Stimulated activated CD8-positive, alpha-beta memory T cell treated with anti-CD3 and anti-CD28 coated beads, Interleukin-4, amount 100 ng/mL, for 24 hours (primary cell): ENCODE data around the gene MTHFD2L.
"Not testable (repeated sequence)": the region's sequence is repeated elsewhere in the genome, so short reads cannot be mapped to it uniquely, and the experiment has no call there.

Experiments
- DNase-seq: peaks from one replicate; pipeline ENCODE4 v3.0.0-alpha.2; 2020; ENCODE audit warnings: low read depth

Gene MTHFD2L

DNA sequence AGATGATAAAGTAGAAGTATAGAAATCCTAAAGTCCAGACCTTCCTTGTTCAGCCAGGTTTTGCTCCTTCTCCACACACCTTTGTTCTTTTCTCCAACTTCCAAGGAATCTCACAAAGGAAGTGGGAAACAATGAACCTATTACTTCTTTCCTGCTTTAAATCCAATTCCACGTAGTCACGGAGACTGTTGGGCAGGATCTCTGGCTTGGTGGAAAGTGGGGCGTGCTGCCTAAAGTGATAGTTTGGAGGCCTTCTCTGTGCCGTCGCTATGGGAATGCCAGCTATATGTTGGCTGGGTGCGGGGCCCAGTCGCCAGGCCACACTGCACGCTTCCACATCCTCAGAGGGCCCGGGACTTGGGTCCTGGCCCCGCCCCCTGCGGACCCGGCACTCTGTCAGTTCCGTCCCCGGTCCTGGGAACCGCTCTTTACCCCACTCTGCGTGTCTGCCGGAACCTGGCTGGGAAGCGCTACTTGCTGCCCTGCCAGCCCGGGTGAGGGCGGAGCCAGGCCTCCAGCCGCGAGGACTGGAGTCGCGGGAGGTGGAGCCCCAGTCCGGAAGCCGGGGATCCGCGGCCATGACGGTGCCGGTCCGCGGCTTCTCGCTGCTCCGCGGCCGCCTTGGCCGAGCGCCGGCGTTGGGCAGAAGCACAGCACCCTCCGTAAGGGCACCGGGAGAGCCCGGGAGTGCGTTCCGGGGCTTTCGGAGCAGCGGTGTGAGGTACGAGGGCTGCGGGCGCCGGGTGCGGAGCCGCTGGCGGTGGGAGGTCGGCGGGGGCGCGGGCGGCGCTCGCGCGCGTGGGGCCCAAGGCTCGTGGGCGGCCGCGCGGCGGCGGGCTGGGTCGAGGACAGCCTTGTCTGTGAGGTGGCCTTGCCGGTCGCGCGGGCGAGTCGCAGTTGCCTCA is at the start of gene MTHFD2L:
Gene MTHFD2L, plus strand, starts transcription at position 558 of the 905 bp plus-strand sequence. Its CDS starts 21 bp downstream, at position 579.
- DNase-seq: peak; percentile 79

DNA sequence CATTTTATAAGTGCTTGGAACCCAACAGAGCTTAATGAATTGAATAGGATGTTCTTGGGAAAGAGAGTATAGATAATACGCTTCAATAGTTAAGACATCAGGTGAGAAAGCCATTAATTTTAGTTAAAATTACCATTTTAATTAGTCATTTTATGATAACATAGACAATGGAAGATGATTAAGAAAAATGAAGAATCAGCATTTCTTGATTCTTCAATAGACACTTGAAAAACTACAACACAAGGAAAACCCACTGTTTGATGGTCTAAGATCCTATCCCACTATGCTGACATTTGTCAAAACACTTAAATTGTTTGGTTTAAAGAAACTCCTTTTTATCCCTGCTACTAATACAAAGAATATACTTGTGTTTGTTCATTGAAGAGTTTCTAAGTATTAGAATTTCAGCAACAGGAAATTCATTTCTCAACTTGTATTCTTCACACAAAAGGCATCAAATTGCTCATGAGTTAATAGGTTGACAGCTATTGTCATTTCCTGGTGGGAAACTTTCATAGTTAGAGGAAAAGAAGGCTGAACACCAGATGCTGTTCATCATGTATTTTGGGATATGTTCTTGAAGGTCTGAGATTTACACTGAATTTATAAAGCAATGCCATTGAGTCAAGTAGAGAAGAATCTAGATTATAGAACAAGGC is 49.3 kb upstream of the MTHFD2L start:
- no peak for DNase-seq

DNA sequence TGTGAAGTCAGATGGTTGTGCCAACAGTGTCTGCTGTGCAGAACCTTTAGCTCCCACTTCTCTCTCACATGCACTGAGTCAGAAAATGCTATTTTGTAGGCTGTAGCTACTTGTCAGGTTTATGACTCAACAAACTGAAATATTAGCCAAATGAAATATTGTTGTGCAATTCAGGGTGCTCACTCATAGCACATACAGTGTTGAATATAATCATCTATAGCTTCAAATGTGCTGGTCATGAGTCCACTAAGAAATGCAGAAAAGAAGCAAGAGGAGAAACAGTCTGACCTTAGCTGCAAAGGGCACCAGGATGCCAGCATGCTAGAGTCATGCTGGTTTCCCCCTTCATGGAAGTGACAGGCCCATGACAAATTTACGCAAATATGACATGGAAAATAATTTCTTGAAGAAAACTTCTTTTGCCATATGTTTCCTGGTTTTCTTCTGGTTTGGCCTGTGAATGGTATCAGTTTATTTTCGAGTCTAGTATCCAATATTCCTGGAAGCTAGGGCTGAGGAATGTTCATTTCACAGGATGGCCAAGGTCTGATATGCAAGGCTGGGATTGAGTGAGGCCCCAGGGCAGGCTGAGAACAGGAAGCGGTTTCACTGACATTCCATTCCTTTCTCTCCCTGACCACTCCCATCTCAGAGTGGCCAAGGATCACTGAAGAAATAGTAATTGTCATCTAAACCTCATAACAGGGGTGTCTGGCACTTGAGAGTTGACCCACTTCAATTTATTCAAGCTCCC is 48.6 kb upstream of the MTHFD2L start:
- DNase-seq: no peak

DNA sequence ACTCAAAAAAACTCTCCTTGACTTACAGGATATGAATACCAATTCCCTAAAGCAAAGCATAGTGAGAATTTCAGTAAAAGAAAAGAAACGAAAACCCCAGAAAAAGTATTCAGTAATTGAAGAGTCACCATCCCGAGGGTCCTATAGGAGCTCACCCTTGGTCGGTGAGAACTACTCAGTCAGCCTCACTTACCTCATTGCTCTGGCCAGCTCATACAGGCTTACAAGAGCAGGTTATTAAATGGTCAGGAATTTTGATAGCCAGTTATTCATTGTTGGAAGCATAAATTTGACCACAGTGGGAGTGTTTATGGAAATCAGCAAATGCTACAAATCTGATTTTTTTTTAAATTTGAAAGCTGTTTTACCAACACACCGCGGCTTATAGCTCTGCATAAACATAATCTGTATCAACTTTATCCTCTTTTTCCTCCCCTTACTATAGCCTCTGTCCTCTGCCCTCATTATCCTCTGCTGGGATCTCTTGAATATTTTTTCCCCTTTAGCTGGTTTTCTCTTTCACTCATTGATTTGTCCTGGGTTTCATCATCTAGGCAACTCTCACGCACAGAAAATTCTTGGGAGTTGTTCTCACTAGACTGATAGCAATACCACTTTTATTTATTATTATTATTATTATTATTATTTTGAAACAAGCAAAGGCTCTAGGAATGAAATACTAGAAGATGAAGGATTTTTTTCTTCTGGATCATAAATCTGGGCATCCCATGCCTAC is 47.9 kb upstream of the MTHFD2L start:
- DNase-seq: no peak

DNA sequence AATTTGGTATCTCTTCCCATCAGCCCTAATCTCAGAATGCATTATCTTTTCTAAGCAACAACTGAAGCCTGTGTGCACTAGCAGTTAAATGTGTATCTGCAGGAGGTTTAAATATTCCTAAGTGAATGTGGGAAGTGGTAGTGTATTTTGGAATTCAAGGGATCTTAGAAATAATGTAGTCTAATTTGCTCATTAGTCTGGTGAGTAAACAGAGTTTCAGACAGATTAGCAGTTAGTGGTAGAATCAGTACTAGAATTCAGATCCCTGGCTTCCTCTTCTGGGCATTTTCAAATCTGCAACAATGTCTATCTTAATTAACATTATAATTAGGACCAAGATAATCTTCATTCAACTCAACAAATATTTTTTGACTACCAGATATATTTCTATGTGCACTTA is 47.2 kb upstream of the MTHFD2L start:
- no peak for DNase-seq

DNA sequence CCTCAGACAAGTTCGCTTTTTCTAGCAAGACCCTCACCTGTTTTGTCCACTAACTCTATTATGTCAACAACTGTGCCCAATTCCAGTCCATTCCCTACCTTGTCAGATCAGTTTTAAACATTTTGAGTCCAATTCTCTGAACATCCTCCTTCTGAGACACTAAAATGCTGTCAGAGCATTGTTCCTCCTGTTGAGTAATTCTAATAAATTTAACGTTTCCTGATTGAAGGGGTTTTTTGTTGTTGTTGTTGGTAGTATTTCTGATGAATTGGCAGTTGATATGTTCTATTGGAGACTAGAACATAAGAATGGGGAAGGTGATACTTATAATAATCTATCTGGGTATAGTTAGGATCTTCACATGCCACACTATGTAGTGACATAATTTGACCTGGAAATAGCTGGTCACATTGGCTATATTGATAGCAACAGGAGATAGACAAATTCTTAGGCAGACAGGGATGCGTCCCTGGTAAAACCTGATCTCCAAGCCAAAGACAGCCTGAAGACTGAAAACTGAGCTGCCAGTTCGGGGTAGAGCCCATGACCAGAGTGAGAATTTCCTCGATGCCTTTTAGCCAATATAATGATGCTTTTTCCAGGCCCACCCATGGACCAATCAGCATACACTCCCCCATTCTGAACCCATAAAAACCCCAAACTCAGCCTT is 46.5 kb upstream of the MTHFD2L start:
- DNase-seq: no peak

DNA sequence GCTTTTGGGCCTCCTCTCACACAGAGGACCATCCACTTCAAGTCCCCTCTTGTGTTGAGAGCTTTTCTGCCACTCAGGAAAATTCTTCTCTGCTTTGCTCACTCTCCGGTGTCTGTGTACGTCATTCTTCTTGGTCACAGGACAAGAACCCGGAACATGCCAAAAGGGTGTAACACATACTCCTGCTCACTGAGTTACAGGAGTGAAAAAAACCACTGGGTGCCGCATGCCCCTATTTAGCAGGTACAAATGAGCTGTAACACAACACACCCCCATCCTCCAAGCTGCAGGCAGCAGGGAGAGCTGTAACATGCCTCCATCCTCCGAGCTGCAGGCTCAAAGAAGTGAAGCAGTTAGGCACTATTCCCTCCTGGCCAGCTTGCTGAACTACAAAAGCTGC is 45.9 kb upstream of the MTHFD2L start:
- DNase-seq: no peak

- no peak for DNase-seq
Observed at GRCh38 chr4:74112399-74113105, 45.4 kb upstream of the MTHFD2L start.

DNA sequence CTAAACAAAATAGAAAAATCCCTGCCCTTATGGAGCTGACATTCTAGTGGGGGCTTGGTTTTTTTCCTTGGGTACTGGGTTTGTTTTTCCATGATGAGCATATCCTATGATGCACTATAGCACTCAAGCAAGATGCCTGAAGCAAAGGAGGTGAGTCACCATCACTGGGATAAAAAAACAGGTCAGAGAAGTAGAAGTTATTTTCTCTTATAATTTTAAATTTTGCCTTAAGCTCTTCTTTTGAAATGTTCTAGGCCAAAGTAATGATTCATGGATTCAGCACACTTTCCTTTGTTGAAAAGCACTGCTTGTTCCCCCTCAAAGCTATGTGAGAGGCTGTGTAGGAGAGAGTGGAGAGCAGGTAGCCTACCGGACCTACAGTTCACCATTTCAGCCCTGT is 43.7 kb upstream of the MTHFD2L start:
- no peak for DNase-seq

DNA sequence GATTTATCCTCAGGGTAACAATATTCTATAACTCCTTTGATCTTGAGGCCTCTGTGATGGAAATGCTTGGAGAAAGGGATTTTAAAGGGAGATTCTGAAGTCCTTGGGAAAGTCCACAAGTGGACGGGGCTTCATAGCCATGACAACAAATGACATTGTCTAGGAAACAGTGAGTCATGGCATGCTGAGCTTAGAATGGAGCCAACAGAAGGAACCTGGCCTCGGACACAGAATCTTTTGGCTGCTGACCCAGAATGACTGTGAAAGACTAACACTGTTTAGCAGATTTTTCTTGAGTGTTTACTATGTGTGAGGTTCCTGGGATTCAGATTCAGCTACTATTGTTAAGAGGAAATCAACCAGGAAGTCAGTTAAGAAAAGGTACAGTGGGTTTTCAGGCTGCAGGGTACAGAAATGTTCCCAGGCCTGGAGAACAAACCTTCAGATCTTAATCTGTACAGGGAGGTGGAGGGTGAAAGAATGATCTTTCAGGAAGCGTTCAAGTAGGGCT is 40.8 kb upstream of the MTHFD2L start:
- no peak for DNase-seq

DNA sequence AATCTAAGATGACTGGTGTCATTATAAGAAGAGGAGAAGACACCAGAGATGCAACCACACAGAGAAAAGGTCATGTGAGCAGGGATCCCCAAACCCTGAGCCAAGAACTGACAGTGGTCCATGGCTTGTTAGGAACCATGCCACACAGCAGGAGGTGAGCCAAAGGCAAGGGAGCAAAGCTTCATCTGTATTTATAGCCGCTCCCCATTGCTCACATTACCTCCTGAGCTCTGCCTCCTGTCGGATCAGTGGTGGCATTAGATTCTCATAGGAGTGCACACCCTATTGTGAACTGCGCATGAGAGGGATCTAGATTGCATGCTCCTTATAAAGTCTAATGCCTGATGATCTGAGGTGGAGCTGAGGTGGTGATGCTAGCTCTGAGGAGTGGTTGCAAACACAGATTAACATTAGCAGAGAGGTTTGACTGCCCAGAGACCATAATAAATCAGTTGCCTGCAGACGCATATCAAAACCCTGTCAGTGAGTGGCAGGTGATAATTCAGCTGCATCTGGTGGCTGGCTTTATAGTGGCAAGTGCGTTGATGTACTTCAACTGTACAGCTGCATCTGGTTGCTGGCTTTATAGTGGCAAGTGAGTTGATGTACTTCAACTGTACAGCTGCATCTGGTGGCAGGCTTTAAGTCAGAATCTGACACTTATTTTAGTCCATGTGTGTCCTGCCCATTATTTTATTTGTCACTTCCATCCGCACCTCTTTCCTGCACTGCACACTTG is 39.1 kb upstream of the MTHFD2L start:
- DNase-seq: no peak

DNA sequence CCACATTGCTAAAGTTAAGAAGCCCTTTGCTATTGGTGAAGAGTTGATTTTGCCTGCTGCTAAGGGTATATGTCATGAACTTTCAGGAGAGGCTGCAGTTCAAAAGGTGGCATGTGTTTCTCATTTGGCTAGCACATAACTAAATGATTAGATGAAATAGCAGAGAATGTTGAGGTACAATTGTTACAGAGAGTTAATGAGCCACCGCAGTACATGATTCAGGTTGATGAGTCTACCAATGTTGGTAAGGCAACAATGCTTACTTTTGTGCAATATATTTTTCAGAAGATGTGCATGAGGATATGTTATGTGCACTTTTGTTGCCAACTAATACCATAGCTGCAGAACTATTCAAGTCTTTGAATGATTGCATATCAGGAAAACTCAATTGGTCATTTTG is 37.8 kb upstream of the MTHFD2L start:
- no peak for DNase-seq

DNA sequence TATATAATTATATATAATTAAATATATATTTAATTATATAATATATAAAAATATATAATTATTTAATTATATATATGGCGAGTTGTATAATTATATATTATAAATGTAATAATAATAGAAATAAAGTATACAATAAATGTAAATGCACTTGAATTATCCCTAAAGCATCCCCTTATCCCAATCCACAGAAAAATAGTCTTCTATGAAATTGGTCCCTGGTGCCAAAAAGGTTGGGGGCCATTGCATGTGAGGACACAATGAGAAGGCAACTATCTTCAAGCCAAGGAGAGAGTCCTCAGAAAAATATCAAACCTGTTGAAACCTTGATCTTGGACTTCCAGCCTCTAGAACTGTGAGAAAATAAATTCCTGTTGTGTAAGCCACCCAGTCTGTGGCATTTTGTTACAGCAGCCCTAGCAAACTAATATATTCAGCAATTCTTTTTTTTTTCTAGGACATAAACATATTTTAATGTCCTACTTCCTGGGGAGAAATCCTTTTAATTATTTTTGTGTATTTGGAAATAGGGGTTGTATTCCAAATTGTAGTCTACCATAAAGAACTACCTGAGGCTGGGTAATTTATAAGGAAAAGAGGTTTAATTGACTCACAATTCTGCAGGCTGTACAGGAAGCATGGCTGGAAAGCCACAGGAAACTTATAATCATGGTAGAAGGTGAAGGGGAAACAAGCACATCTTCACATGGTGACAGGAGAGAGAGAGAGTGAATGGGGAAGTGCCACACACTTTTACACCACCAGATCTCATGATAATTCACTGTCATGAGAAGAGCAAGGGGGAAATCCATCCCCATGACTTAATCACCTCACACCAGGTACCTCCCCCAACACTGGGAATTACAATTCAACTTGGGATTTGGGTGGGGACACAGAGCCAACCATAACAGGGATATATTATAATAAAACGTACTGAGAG is 36.0 kb upstream of the MTHFD2L start:
- no peak for DNase-seq

GRCh38 chr4:74123065-74123728 is 34.7 kb upstream of the MTHFD2L start:
- DNase-seq: no peak

- no peak for DNase-seq
Observed at GRCh38 chr4:74125029-74125428, 32.9 kb upstream of the MTHFD2L start.

DNA sequence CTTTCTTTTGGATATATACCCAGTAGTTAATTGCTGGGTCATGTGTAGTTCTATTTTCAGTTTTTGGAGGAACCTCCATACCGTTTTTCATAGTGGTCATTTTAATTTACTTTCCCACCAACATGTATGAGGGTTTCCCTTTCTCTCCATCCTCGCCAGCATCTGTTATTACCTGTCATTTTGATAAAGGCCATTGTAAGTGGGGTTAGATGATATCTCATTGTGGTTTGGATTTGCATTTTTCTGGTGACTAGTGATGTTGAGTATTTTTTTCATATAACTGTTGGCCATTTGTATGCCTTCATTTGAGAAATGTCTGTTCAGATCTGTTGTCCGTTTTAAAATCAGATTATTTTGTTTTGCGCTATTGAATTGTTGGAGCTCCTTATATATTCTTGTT is 30.2 kb upstream of the MTHFD2L start:
- DNase-seq: no peak

DNA sequence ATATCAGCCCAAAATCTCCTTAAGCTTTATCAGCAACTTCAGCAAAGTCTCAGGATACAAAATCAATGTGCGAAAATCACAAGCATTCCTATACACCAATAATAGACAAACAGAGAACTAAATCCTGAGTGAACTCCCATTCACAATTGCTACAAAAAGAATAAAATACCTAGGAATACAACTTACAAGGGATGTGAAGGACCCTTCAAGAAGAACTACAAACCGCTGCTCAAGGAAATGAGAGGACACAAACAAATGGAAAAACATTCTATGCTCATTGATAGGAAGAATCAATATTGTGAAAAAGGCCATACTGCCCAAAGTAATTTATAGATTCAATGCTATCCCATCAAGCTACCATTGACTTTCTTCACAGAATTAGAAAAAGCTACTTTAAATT is 27.1 kb upstream of the MTHFD2L start:
- DNase-seq: not testable (repeated sequence)

DNA sequence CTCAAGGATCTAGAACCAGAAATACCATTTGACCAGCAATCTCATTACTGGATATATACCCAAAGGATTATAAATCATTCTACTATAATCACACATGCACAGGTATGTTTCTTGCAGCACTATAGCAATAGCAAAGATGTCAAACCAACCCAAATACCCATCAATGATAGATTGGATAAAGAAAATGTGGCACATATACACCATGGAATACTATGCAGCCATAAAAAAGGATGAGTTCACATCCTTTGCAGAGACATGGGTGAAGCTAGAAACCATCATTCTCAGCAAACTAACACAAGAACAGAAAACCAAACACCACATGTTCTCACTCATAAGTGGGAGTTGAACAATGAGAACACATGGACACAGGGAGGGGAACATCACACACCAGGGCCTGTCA is 25.7 kb upstream of the MTHFD2L start:
- DNase-seq: not testable (repeated sequence)
